Common myeloid progenitor, CD34-positive (primary cell): ENCODE measurements around the gene PATL2.

ENCODE experiments used
- CTCF ChIA-PET: fragments of 350-600 bp; sonication (Branson Sonifier 250); formaldehyde crosslinking; loops from one replicate; lab custom pipeline; 2021; ENCODE audit warnings: antibody characterized with exemption; lab: Charles Lee
- POLR2A ChIA-PET: fragments of 350-600 bp; sonication (Branson Sonifier 250); formaldehyde crosslinking; loops from one replicate; lab custom pipeline; 2021; ENCODE audit warnings: antibody characterized with exemption; lab: Charles Lee
- DNase-seq, 3 donors: peaks; one replicate each; pipeline versions ENCODE4 v3.0.0 to v3.0.0-alpha.2; 2013
- H3K27ac ChIP-seq, 2 experiments: 1 replicate in 1 of 2; 2 replicates in 1 of 2; pipeline ENCODE4 v1.7.0; 2013; ENCODE audit warnings: inconsistent platforms in 2 of 2, low read length in 2 of 2, mild to moderate bottlenecking in 2 of 2, low read depth in 1 of 2, moderate library complexity in 1 of 2; ENCODE audit not compliant: severe bottlenecking in 2 of 2, insufficient read depth in 1 of 2, poor library complexity in 1 of 2
- H3K27me3 ChIP-seq, 5 experiments: replicated peaks in 2 of 5; 1 replicate in 3 of 5; 2 replicates in 2 of 5; pipeline versions ENCODE4 v1.6.1 to v1.7.0; 2013; ENCODE audit warnings: low read length in 4 of 5, mild to moderate bottlenecking in 2 of 5, moderate library complexity in 2 of 5, inconsistent platforms in 1 of 5; ENCODE audit not compliant: insufficient read depth in 5 of 5, control insufficient read depth in 4 of 5
- H3K36me3 ChIP-seq, 4 experiments: 1 replicate in 2 of 4; 2 replicates in 2 of 4; pipeline versions ENCODE4 v1.6.1 to v1.7.0; 2013; ENCODE audit warnings: low read length in 3 of 4, control low read depth in 1 of 4, mild to moderate bottlenecking in 1 of 4; ENCODE audit not compliant: control insufficient read depth in 4 of 4, insufficient read depth in 4 of 4
- H3K4me1 ChIP-seq, 4 experiments: 1 replicate in 3 of 4; 2 replicates in 1 of 4; pipeline versions ENCODE4 v1.6.1 to v1.7.1; 2013; ENCODE audit warnings: low read length in 3 of 4, mild to moderate bottlenecking in 3 of 4, control low read depth in 1 of 4, inconsistent platforms in 1 of 4, moderate library complexity in 1 of 4; ENCODE audit not compliant: control insufficient read depth in 4 of 4, insufficient read depth in 4 of 4; ENCODE audit errors: control extremely low read depth in 1 of 4
- H3K4me3 ChIP-seq, 7 experiments: 1 replicate in 4 of 7; 2 replicates in 3 of 7; pipeline versions ENCODE4 v1.5.1 to v1.7.0; 2013; ENCODE audit warnings: mild to moderate bottlenecking in 7 of 7, low read length in 6 of 7, moderate library complexity in 6 of 7, inconsistent platforms in 2 of 7, low read depth in 2 of 7, control low read depth in 1 of 7; ENCODE audit not compliant: insufficient read depth in 4 of 7, control insufficient read depth in 1 of 7; ENCODE audit errors: extremely low read depth in 1 of 7
- H3K9me3 ChIP-seq, 5 experiments: 1 replicate in 4 of 5; 2 replicates in 1 of 5; pipeline versions ENCODE4 v1.6.1 to v1.7.1; 2013; ENCODE audit warnings: low read length in 4 of 5, mild to moderate bottlenecking in 2 of 5, inconsistent platforms in 1 of 5, low read depth in 1 of 5, moderate library complexity in 1 of 5; ENCODE audit not compliant: control insufficient read depth in 4 of 5, insufficient read depth in 2 of 5; ENCODE audit errors: control extremely low read depth in 1 of 5
- WGBS: methylation state at CpG from one replicate; pipeline ENCODE4 v1.1.5; 2013; ENCODE audit not compliant: insufficient coverage; 5-methylcytosine and 5-hydroxymethylcytosine counted together

Gene PATL2

DNA sequence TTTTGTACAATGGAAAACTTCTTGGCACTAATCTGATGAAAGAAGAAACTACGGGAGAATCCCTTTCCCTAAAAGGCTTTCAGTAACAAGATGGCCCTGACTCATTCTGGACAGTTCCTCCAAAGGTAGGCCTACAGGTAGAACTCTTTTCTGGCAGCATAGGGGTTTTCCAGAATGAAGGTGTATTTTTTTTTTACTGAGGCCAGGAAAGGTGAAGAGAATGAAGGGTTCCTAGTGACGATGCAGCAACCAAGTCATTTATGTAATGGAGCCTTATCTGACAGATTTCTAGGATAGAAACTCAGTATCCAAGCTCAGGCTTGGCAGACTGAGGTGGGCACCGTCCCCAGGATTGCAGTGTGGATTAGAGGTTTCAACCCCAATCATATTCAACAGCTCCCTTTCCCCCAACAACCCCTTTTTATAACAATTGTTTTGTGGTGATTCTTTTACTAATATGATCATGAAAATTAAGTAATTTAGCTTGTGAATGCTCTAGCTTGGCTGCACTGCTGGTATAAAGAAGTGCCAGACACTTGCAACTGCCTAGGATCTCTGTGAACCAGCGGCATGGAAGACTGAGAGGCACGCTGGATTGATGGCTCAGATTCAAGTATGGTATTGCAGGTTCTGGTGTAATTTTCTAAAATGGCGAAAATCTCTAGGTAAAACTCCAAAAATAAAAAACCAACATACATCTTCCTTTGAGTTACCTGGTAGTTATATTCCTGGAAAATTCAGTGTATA, 16.5 kb upstream of the PATL2 start:
- CTCF ChIA-PET, result interaction anchor here (0.9 to 8.2 kb wide), 4 partner anchors 10 to 80 kb away, joined by 3 to 93 read pairs (median 24); partner anchors contain the start of genes B2M, PATL2, SPG11 and TRIM69
- Histone ChIP-seq H3K36me3 (peaks cover 2 to 10% (median 7%) of the 10 kb centered on the region in 4 experiments), H3K27ac (peak overlapping the region in 1 of 2 experiments; percentile 91), H3K4me1 (peaks cover 38 to 62% (median 55%) of the 10 kb centered on the region in 4 experiments), H3K4me3 (peak overlapping the region in 2 of 7 experiments; percentile 77 to 89), H3K27me3 (no peaks in the 10 kb centered on the region), H3K9me3 (no peaks in the 10 kb centered on the region)
- WGBS, result 92% methylated on average over 4 of the region's 6 CpGs
- DNase-seq, result peak in 1 of 3 donors; percentile 35
- POLR2A ChIA-PET, result interaction anchor here (0.7 to 6.7 kb wide), 5 partner anchors 8 to 97 kb away, joined by 3 to 106 read pairs (median 13); partner anchors contain the start of genes B2M, PATL2 and TRIM69

- DNase-seq, result peak; percentile 91 to 98 (median 97)
- Histone ChIP-seq H3K9me3 (no peaks in the 10 kb centered on the region), H3K4me3 (peak overlapping the region in 5 of 7 experiments; percentile 19 to 61 (median 48)), H3K4me1 (peaks cover 38 to 62% (median 55%) of the 10 kb centered on the region in 4 experiments), H3K36me3 (peaks cover 2 to 6% (median 5%) of the 10 kb centered on the region in 4 experiments), H3K27ac (peak overlapping the region; percentile 67 to 91), H3K27me3 (no peaks in the 10 kb centered on the region)
- ChIA-PET POLR2A (interaction anchor here (0.5 to 6.7 kb wide), 7 partner anchors 9 to 96 kb away, joined by 3 to 106 read pairs (median 5); partner anchors contain the start of genes B2M, PATL2, SPG11 and TRIM69), CTCF (interaction anchor here (2.7 to 8.2 kb wide), 3 partner anchors 11 to 63 kb away, joined by 23 to 93 read pairs (median 24); partner anchors contain the start of genes B2M, PATL2, SPG11 and TRIM69)
- 34% methylated on average over 3 of the region's 5 CpGs for WGBS
Measured at GRCh38 chr15:44726568-44727484, 15.7 kb upstream of the PATL2 start.

DNA sequence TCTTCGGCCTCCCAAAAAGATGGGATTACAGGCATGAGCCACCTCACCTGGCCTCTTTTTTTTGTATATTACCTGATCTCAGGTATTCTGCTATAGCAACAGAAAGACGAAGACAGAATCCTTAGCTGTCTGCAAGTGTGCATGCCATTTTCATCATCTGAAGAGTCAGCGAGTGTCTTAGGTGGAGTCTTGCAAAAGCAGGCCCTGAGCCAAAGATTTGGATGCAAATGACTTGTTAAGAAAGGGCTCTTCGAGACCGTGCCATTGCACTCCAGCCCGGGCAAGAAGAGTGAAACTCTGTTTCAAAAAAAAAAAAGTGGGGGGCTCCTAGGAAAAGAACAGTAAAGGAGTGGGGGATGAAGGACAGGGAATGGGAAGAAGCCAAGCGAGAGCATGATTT, 15.0 kb upstream of the PATL2 start:
- no peaks in the 10 kb centered on the region for H3K9me3 ChIP-seq
- H3K27ac ChIP-seq, result peak overlapping the region; percentile 67 to 91
- H3K36me3 ChIP-seq, result no peaks in the 10 kb centered on the region
- peak overlapping the region in 6 of 7 experiments; percentile 9 to 61 (median 42) for H3K4me3 ChIP-seq
- ChIA-PET POLR2A (interaction anchor here (0.5 to 6.7 kb wide), 6 partner anchors 9 to 63 kb away, joined by 3 to 106 read pairs (median 5); partner anchors contain the start of genes B2M, PATL2, SPG11 and TRIM69), CTCF (interaction anchor here (2.7 to 8.2 kb wide), 3 partner anchors 11 to 62 kb away, joined by 23 to 93 read pairs (median 24); partner anchors contain the start of genes B2M, PATL2, SPG11 and TRIM69)
- WGBS, result 35% methylated on average over 7 of the region's 7 CpGs
- no peaks in the 10 kb centered on the region for H3K27me3 ChIP-seq
- peak in 2 of 3 donors; percentile 51 to 63 for DNase-seq
- peaks cover 36 to 62% (median 55%) of the 10 kb centered on the region in 4 experiments for H3K4me1 ChIP-seq

GRCh38 chr15:44722011-44722410, 10.9 kb upstream of the PATL2 start:
- ChIA-PET POLR2A (interaction anchor here (1.5 kb wide), 1 partner anchor 11 kb away, joined by 6 read pairs; the partner anchor contains the start of genes B2M and PATL2), CTCF (interaction anchor here (1.0 to 2.3 kb wide), 4 partner anchors 9 to 58 kb away, joined by 5 to 12 read pairs (median 6); partner anchors contain the start of genes B2M, PATL2 and SPG11)
- 77% methylated on average over 2 of the region's 2 CpGs for WGBS
- H3K9me3 ChIP-seq, result no peaks in the 10 kb centered on the region
- no peaks in the 10 kb centered on the region for H3K27me3 ChIP-seq
- peaks cover 7 to 22% (median 17%) of the 10 kb centered on the region in 4 experiments for H3K36me3 ChIP-seq
- no peak overlapping the region for H3K27ac ChIP-seq
- no peak overlapping the region for H3K4me3 ChIP-seq
- H3K4me1 ChIP-seq, result peaks cover 21 to 42% (median 37%) of the 10 kb centered on the region in 4 experiments
- DNase-seq, result no peak

GRCh38 chr15:44720460-44721176, 9.5 kb upstream of the PATL2 start:
- ChIA-PET POLR2A (no interaction called here), CTCF (interaction anchor here (1.1 to 4.1 kb wide), 4 partner anchors 10 to 54 kb away, joined by 3 to 23 read pairs (median 8); partner anchors contain the start of genes B2M, PATL2 and TRIM69)
- DNase-seq, result no peak
- Histone ChIP-seq H3K36me3 (peaks cover 19 to 36% (median 27%) of the 10 kb centered on the region in 4 experiments), H3K27me3 (no peaks in the 10 kb centered on the region), H3K27ac (no peak overlapping the region), H3K4me1 (peaks cover 14 to 33% (median 25%) of the 10 kb centered on the region in 4 experiments), H3K4me3 (no peak overlapping the region), H3K9me3 (no peaks in the 10 kb centered on the region)
- 96% methylated on average over 2 of the region's 4 CpGs for WGBS
